Measurements from ENCODE around the gene ADPRS. TPM values are rescaled to one million over a fixed set of nuclear protein-coding genes. Genes with fewer than 3 reads are reported as not detected.

Gene ADPRS, protein sequence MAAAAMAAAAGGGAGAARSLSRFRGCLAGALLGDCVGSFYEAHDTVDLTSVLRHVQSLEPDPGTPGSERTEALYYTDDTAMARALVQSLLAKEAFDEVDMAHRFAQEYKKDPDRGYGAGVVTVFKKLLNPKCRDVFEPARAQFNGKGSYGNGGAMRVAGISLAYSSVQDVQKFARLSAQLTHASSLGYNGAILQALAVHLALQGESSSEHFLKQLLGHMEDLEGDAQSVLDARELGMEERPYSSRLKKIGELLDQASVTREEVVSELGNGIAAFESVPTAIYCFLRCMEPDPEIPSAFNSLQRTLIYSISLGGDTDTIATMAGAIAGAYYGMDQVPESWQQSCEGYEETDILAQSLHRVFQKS
- total RNA-seq (10 to 100 TPM; 38.9 to 41.1 TPM), polyA plus RNA-seq (26.1 TPM)

DNA sequence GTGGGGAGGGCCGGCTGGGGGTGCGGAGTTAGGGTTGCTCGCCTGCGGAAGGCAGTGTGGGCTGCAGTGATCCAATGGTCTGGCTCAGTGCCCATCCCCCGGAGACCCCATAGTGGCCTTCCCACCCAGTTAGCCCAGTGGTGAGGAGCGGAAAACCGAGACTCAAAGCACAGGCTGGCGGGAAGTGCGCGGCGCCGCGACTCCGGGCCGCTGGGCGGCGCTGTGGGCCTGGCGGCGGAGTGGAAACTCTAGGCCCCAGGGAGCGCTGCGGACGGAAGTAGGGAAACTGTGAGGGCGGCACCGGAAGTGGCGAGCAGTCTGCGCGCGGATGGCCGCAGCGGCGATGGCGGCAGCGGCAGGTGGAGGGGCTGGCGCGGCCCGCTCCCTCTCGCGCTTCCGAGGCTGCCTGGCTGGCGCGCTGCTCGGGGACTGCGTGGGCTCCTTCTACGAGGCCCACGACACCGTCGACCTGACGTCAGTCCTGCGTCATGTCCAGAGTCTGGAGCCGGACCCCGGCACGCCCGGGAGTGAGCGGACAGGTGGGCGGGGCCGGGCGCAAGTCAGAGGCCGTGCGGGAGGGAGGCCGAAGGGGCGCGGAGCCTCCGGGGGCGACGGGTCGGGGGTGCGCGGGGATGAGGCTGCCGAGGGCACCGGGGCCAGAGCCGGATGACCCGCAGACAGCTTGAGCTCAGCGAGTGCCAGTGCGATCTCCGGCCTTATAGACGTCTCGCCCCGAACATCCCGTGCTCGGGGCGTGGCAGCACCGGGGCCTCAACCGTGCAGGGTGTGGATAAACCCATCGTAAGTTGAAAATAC, at the start of gene ADPRS:
Gene ADPRS (plus strand): TSS at position 316 of the 816 bp plus-strand sequence. CDS start 13 bp downstream, at position 329.
- ChIA-PET CTCF (interaction anchor here (0.9 to 1.2 kb wide), 3 partner anchors 46 to 206 kb away, joined by 3 read pairs; partner anchors contain the start of gene AGO1), POLR2A (interaction anchor here (1.0 to 1.3 kb wide), 4 partner anchors 56 to 158 kb away, joined by 4 to 9 read pairs (median 4); partner anchors contain the start of genes AGO3, THRAP3 and TRAPPC3)
- peak; percentile 86 to 93 (median 88) for DNase-seq
- Histone ChIP-seq H3K27ac (ENCODE audit: low read depth, low read length) (peak within 1 kb of the TSS; percentile 91), H3K27me3 (ENCODE audit: insufficient read depth, low read length, poor library complexity, severe bottlenecking) (no peaks in the 10 kb centered on the region), H3K36me3 (ENCODE audit: insufficient read depth, low read length) (peaks cover 29% of the 10 kb centered on the region), H3K4me1 (ENCODE audit: insufficient read depth, low read length) (peaks cover 19% of the 10 kb centered on the region), H3K9me3 (ENCODE audit: low read length) (no peaks in the 10 kb centered on the region), H3K4me3 (ENCODE audit: low read length) (peak within 1 kb of the TSS; percentile 55)
- Mint-ChIP-seq H3K27ac (peak within 1 kb of the TSS; percentile 88 to 99 (median 96)), H3K4me3 (peak within 1 kb of the TSS; percentile 86 to 98 (median 93)), H3K36me3 (peaks cover 0 to 38% (median under 1%) of the 10 kb centered on the region in 3 donors), H3K9me3 (no peaks in the 10 kb centered on the region), H3K27me3 (peaks cover 11 to 23% of the 10 kb centered on the region in 2 donors), H3K4me1 (peaks cover 16 to 40% (median 18%) of the 10 kb centered on the region in 3 donors)

GRCh38 chr1:36040238-36040637, 48.5 kb upstream of the ADPRS start:
- no peak overlapping the region for H3K27ac Mint-ChIP-seq
- H3K27me3 ChIP-seq (ENCODE audit: insufficient read depth, low read length, poor library complexity, severe bottlenecking) = no peaks in the 10 kb centered on the region
- ChIA-PET CTCF (no interaction called here), POLR2A (no interaction called here)
- H3K36me3 Mint-ChIP-seq = peaks cover 6 to 67% (median 15%) of the 10 kb centered on the region in 3 donors
- no peak overlapping the region for H3K4me3 Mint-ChIP-seq
- H3K4me1 ChIP-seq (ENCODE audit: insufficient read depth, low read length) = no peaks in the 10 kb centered on the region
- no peaks in the 10 kb centered on the region for H3K27me3 Mint-ChIP-seq
- H3K27ac ChIP-seq (ENCODE audit: low read depth, low read length) = no peak overlapping the region
- peaks cover 32% of the 10 kb centered on the region for H3K36me3 ChIP-seq (ENCODE audit: insufficient read depth, low read length)
- no peak for DNase-seq
- no peaks in the 10 kb centered on the region for H3K4me1 Mint-ChIP-seq
- no peaks in the 10 kb centered on the region for H3K9me3 ChIP-seq (ENCODE audit: low read length)
- no peaks in the 10 kb centered on the region for H3K9me3 Mint-ChIP-seq
- H3K4me3 ChIP-seq (ENCODE audit: low read length) = no peak overlapping the region

DNA sequence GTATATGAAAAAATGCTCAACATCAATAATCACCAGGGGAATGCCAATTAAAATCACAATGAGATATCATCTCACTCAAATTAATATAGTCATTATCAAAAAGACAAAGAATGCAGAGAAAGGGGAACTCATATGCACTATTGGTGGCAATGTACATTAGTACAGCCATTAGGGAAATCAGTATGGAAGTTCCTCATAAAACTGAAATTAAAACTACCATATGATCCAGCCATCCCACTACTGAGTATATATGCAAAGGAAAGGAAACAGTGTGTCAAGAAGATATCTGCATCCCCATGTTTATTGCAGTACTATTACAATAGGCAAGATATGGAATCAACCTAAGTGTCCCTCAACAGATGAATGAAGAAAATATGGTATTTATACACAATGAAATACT, 36.9 kb upstream of the ADPRS start:
- no peaks in the 10 kb centered on the region for H3K27me3 ChIP-seq (ENCODE audit: insufficient read depth, low read length, poor library complexity, severe bottlenecking)
- Mint-ChIP-seq H3K4me1 (no peaks in the 10 kb centered on the region), H3K9me3 (peaks cover 0 to 4% (median 2%) of the 10 kb centered on the region in 5 donors), H3K36me3 (peaks cover 13 to 56% (median 20%) of the 10 kb centered on the region in 3 donors), H3K27me3 (no peaks in the 10 kb centered on the region), H3K27ac (peak overlapping the region in 1 of 8 donors; percentile 32), H3K4me3 (no peak overlapping the region)
- H3K36me3 ChIP-seq (ENCODE audit: insufficient read depth, low read length) = peaks cover 6% of the 10 kb centered on the region
- no peak overlapping the region for H3K27ac ChIP-seq (ENCODE audit: low read depth, low read length)
- ChIA-PET POLR2A (no interaction called here), CTCF (no interaction called here)
- no peaks in the 10 kb centered on the region for H3K4me1 ChIP-seq (ENCODE audit: insufficient read depth, low read length)
- DNase-seq = no peak
- no peak overlapping the region for H3K4me3 ChIP-seq (ENCODE audit: low read length)
- H3K9me3 ChIP-seq (ENCODE audit: low read length) = peaks cover 4% of the 10 kb centered on the region

DNA sequence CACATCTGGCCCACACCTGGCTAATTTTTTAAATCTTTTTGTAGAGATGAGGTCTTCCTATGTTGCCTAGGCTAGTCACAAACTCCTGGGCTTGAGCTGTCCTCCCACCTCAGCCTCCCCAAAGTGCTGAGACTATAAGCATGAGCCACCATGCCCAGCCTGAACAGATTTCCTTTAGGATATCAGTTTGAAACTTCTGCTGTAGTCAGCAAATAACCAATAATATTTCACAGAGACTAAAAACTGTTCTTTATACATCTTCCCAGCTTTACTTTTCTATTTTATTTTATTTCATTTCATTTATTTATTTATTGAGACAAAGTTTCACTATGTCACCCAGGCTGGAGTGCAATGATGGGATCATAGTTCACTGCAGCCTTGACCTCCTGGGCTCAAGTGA, 34.7 kb upstream of the ADPRS start:
- POLR2A ChIA-PET = interaction anchor here (0.6 kb wide), 1 partner anchor 25 kb away, joined by 4 read pairs; no protein-coding TSS in a partner anchor

DNA sequence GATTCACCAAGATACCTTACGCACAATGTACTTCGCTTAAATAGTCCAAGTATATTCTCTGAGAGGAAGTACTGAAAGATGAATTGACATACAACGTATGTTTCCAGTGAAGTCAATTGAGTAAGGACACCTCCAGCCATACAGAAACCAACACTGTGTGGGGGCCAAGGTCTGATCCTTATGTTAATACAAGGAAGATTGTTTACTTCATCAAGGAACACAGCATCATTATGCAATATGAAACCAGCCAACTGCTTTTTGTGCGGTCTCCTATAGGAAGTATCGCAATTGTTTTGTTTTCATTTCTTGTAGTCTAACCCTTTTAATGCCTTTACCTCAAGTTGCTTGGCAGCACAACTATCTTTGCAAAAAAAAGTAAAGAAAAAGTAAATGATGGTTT, 33.0 kb upstream of the ADPRS start:
- Histone ChIP-seq H3K36me3 (ENCODE audit: insufficient read depth, low read length) (no peaks in the 10 kb centered on the region), H3K4me1 (ENCODE audit: insufficient read depth, low read length) (no peaks in the 10 kb centered on the region), H3K4me3 (ENCODE audit: low read length) (no peak overlapping the region), H3K9me3 (ENCODE audit: low read length) (no peaks in the 10 kb centered on the region), H3K27ac (ENCODE audit: low read depth, low read length) (no peak overlapping the region), H3K27me3 (ENCODE audit: insufficient read depth, low read length, poor library complexity, severe bottlenecking) (no peaks in the 10 kb centered on the region)
- no peak overlapping the region for H3K4me3 Mint-ChIP-seq
- no peak for DNase-seq
- no peak overlapping the region for H3K27ac Mint-ChIP-seq
- ChIA-PET CTCF (no interaction called here), POLR2A (no interaction called here)
- no peaks in the 10 kb centered on the region for H3K27me3 Mint-ChIP-seq
- no peaks in the 10 kb centered on the region for H3K9me3 Mint-ChIP-seq
- H3K36me3 Mint-ChIP-seq = peaks cover 0 to 45% (median 3%) of the 10 kb centered on the region in 3 donors
- no peaks in the 10 kb centered on the region for H3K4me1 Mint-ChIP-seq

More for the DNA sequence above, 34.7 kb upstream of the ADPRS start:
- Mint-ChIP-seq H3K4me1 (no peaks in the 10 kb centered on the region), H3K27ac (no peak overlapping the region), H3K4me3 (no peak overlapping the region), H3K36me3 (peaks cover 0 to 43% (median 5%) of the 10 kb centered on the region in 3 donors), H3K9me3 (no peaks in the 10 kb centered on the region), H3K27me3 (no peaks in the 10 kb centered on the region)
- no peaks in the 10 kb centered on the region for H3K4me1 ChIP-seq (ENCODE audit: insufficient read depth, low read length)
- no peak for DNase-seq
- no peak overlapping the region for H3K4me3 ChIP-seq (ENCODE audit: low read length)
- H3K9me3 ChIP-seq (ENCODE audit: low read length) = no peaks in the 10 kb centered on the region
- H3K27me3 ChIP-seq (ENCODE audit: insufficient read depth, low read length, poor library complexity, severe bottlenecking) = no peaks in the 10 kb centered on the region
- H3K27ac ChIP-seq (ENCODE audit: low read depth, low read length) = no peak overlapping the region
- no peaks in the 10 kb centered on the region for H3K36me3 ChIP-seq (ENCODE audit: insufficient read depth, low read length)
- CTCF ChIA-PET = no interaction called here

GRCh38 chr1:36062315-36062714, 26.4 kb upstream of the ADPRS start:
- POLR2A ChIA-PET = no interaction called here
- H3K27ac Mint-ChIP-seq = no peak overlapping the region
- CTCF ChIA-PET = no interaction called here
- H3K4me3 Mint-ChIP-seq = no peak overlapping the region
- no peak for DNase-seq
- no peak overlapping the region for H3K4me3 ChIP-seq (ENCODE audit: low read length)
- no peaks in the 10 kb centered on the region for H3K27me3 Mint-ChIP-seq
- no peaks in the 10 kb centered on the region for H3K9me3 ChIP-seq (ENCODE audit: low read length)
- no peaks in the 10 kb centered on the region for H3K4me1 ChIP-seq (ENCODE audit: insufficient read depth, low read length)
- H3K36me3 ChIP-seq (ENCODE audit: insufficient read depth, low read length) = no peaks in the 10 kb centered on the region
- H3K27me3 ChIP-seq (ENCODE audit: insufficient read depth, low read length, poor library complexity, severe bottlenecking) = no peaks in the 10 kb centered on the region
- H3K36me3 Mint-ChIP-seq = peaks cover 0 to 16% (median 7%) of the 10 kb centered on the region in 3 donors
- H3K4me1 Mint-ChIP-seq = no peaks in the 10 kb centered on the region
- H3K27ac ChIP-seq (ENCODE audit: low read depth, low read length) = no peak overlapping the region
- H3K9me3 Mint-ChIP-seq = no peaks in the 10 kb centered on the region

DNA sequence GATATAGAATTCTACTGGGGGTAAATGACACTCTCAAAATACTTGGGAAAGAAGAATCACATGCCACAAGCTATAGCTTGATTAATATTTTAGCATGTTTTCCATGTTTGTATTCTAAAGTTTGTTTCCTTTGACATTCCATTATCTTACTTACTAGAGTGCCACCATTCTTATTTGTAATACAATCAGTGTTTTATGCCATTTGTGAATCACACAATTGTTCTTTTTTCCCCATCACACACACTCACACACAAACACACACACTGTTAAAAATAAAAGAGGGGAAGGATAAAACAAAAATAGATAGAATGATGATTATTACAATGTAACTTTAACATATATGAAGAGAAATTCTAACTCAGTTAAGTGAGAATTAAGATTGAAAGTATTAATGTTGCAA, 20.8 kb upstream of the ADPRS start:
- no peak overlapping the region for H3K4me3 ChIP-seq (ENCODE audit: low read length)
- no peak overlapping the region for H3K4me3 Mint-ChIP-seq
- no peaks in the 10 kb centered on the region for H3K4me1 Mint-ChIP-seq
- no peaks in the 10 kb centered on the region for H3K4me1 ChIP-seq (ENCODE audit: insufficient read depth, low read length)
- CTCF ChIA-PET = no interaction called here
- H3K27me3 Mint-ChIP-seq = no peaks in the 10 kb centered on the region
- no peaks in the 10 kb centered on the region for H3K9me3 Mint-ChIP-seq
- POLR2A ChIA-PET = no interaction called here
- no peaks in the 10 kb centered on the region for H3K36me3 ChIP-seq (ENCODE audit: insufficient read depth, low read length)
- H3K27me3 ChIP-seq (ENCODE audit: insufficient read depth, low read length, poor library complexity, severe bottlenecking) = no peaks in the 10 kb centered on the region
- H3K27ac ChIP-seq (ENCODE audit: low read depth, low read length) = no peak overlapping the region
- DNase-seq = no peak
- H3K36me3 Mint-ChIP-seq = peaks cover 0 to 4% (median 1%) of the 10 kb centered on the region in 3 donors
- no peaks in the 10 kb centered on the region for H3K9me3 ChIP-seq (ENCODE audit: low read length)
- no peak overlapping the region for H3K27ac Mint-ChIP-seq

DNA sequence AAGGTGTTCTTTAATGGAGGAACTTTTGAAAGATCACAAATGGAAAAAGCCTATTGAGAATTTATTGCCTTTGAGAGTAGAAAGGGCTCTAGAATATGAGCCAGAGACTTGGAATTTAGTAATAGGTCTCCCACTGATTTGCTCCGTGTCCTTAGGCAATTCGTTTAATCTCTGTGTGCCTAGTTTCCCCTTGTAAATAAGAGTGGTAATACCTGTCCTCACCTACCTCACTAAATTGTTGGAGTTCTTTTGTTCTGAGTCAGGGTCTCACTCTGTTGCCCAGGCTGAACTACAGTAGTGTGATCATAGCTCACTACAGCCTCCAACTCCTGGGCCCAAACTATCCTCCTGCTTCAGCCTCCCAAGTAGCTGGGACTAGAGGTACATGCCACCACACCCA, 19.8 kb upstream of the ADPRS start:
- H3K27me3 ChIP-seq (ENCODE audit: insufficient read depth, low read length, poor library complexity, severe bottlenecking) = no peaks in the 10 kb centered on the region
- Mint-ChIP-seq H3K27ac (no peak overlapping the region), H3K36me3 (peaks cover 0 to 4% (median 1%) of the 10 kb centered on the region in 3 donors), H3K4me3 (no peak overlapping the region), H3K9me3 (no peaks in the 10 kb centered on the region), H3K27me3 (no peaks in the 10 kb centered on the region), H3K4me1 (no peaks in the 10 kb centered on the region)
- POLR2A ChIA-PET = no interaction called here
- H3K36me3 ChIP-seq (ENCODE audit: insufficient read depth, low read length) = no peaks in the 10 kb centered on the region
- H3K4me3 ChIP-seq (ENCODE audit: low read length) = no peak overlapping the region
- DNase-seq = no peak
- H3K4me1 ChIP-seq (ENCODE audit: insufficient read depth, low read length) = no peaks in the 10 kb centered on the region
- CTCF ChIA-PET = no interaction called here
- no peaks in the 10 kb centered on the region for H3K9me3 ChIP-seq (ENCODE audit: low read length)
- H3K27ac ChIP-seq (ENCODE audit: low read depth, low read length) = no peak overlapping the region
